ENCODE results near the gene CSNK1G2. TPM values are rescaled to one million over a fixed set of nuclear protein-coding genes. Genes with fewer than 3 reads are reported as not detected.

Gene CSNK1G2
- total RNA-seq, 1 donor from 2014 or later: 35.0 TPM

GRCh38 chr19:1944916-1945561 is 4.1 kb downstream of the CSNK1G2 start:
- no peak for DNase-seq

- no peak for DNase-seq
These were observed 4.9 kb downstream of the CSNK1G2 start for GRCh38 chr19:1945899-1946298.

DNA sequence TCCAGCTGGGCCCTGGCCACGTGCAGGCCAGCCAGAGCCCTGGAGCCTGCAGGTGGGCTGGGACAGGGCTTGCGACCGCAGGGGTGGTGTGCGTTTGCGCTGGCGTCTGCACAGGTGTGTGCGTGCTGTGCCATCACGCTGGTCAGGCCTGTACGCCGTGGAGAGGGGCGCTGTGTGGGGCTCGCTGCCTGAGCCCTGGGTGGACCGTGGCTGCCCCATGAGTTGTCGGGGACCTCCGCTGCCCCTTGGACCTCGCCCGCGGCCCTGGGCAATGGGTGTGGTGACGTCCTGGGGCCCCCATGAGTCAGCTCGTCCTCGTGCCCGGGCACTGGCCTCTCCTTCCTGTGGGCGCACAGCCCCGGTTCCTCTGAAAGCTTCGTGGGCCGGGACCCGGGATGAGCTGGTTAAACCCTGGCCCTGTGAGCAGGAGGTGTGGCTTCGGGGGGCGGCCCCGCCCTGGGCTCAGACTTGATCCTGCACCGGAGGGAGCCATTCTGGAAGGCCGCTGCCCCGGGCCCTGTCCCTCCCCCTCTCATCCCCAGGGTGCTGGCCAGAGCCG is 6.8 kb downstream of the CSNK1G2 start:
- no peak for DNase-seq

GRCh38 chr19:1949304-1950101 is 8.5 kb downstream of the CSNK1G2 start:
- no peak for DNase-seq

DNA sequence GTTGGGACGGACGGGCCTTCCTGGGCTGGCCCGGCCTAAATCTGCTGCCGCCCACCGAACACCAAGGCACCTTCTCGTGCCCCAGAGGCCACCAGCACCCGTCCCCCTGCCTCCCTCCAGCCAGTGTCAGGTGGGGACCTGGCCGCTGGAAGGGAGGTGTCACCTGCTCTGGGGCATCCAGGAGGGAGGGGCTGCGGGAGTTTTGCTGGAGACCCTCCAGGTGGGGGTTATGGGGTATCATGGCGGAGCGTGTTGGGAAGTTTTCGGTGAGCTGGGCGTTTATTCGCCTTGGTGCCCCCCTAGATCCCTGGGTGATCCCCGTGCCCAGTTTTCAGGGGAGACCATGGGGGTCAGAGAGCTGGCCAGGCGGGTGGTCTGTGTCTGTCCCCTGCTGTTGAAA is 9.7 kb downstream of the CSNK1G2 start:
- no peak for DNase-seq

DNA sequence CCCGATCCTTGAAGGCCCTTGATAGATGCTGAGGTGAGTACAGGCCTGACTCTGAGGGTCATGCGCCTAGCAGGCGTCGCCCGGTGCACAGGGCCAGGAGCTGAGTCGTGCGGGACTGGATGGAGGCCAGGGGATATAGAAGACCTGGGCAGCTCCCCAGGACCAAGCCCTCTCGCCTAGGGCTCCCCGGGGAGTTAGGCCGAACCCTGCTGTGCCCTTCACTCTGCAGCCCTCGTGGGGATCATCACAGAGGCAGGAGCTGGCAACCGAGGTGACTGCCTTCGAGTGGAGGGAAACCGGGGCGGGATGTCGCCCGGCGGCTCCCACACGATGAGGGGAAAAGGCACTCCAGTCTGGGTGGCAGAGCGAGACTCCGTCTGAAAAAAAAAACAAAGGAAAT is 11.7 kb downstream of the CSNK1G2 start:
- no peak for DNase-seq

DNA sequence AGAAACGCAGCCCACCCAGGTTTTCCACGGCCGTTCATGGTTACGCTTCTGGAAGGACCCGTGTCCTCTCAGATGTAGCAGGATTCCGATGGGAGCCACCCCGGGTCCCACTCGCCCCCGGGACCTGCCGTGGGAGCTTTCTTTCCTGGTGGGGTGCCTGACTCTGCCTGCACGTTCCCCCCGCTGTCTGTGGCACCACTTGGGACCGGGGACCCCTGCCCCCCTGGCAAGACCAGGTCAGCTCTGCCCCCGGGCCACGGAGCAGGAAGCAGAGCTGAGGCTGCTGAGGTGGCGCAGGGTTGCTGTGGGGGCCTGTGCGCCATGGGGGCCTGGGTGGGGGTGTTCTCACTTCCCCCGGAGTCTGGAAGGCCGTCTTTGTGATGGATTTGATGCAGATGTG is 12.1 kb downstream of the CSNK1G2 start:
- no peak for DNase-seq

GRCh38 chr19:1953441-1954094 is 12.6 kb downstream of the CSNK1G2 start:
- no peak for DNase-seq

- no peak for DNase-seq
These were observed 13.6 kb downstream of the CSNK1G2 start for GRCh38 chr19:1954532-1954933.

DNA sequence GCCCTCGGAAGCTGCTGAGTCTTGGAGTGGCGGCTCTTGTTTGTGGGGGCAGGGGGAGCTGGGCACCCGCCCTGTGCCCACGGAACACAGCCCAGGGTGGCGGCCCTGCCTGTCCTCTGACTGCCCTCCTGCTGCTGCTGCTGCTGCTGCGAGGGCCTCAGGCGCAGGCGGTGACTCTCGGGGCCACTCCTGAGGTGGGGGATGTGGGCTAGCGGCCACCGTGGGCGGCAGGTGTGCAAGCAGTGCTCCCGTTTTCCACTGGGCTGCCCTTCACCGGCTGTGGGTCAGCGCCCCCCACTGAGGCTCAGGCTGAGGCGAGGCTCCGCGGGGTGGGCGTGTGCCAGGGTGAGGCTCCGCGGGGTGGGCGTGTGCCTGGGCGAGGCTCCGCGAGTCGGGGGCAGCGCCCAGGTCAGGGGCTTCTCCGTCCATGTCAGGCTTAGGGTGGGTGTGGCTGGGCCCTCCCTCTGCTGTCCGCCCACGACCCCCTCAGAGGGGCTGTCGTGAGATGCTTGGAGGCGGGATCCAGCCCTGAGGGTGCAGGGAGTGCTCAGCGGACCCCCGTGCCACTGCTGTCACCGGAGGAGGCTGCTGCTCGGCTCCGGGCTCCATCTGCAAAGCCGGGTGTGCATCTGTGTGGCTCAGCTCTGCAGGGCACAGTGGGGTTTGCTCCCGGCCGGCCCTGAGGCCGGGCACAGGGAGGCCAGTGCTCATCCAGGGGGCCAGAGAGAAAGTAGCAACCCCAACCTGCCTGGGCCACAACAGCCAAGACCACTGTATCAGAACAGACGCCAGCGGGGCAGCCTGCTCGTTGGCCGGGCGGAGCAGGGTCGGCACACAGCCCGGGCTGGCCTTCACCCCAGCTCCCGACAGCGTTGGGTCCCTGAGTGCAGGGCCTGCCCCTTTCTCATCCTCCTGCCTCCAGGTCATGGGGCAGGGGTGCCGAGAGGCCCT is 14.5 kb downstream of the CSNK1G2 start:
- no peak for DNase-seq

DNA sequence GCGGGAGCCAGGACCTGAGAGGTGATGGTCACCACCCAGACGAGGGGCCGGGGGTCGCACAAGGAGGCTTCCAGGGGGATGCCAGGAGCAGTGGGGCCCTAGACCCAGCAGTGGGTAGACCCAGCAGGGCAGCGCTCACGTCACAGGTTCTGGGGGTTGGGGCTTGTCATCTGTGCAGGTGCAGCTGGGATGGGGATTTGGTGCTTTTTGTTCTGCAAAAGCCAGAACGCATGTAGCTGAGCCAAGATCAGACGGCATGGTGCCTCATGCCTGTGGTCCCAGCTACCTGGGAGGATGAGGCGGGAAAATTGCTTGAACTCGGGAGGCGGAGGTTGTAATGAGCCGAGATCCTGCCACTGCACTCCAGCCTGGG is 15.1 kb downstream of the CSNK1G2 start:
- DNase-seq: no peak

DNA sequence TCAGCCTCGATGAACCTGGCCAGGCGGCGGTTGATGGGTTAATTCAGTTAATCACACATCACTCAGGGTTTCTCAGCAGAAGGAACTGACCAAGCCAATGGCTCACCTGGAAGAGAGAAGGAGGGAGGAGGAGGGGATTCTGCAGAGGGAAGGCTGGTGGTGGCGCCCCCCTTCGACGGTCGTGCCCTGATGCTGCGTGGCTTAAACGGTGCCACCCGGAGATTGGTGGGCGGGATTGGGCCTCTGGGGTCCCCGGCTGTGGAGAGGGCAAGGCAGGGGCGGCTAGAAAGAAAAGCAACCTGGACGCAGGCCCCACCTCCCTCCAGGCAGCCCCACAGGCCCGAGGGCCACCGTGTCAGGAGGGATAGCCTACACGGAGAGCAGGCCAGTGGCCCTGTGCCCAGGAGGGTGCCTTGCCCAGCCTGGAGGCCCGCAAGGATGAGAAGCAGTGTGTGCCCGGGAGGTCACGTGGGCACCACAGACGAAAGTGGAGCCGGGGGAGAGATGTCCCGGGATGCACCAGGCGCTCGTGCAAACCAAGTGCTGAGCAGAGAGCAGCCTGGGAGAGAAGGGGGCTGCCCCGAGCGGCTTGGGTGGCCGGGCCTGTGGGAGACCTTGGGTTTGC is 16.0 kb downstream of the CSNK1G2 start:
- no peak for DNase-seq

- DNase-seq: no peak
These were observed 16.7 kb downstream of the CSNK1G2 start for GRCh38 chr19:1957562-1958248.

DNA sequence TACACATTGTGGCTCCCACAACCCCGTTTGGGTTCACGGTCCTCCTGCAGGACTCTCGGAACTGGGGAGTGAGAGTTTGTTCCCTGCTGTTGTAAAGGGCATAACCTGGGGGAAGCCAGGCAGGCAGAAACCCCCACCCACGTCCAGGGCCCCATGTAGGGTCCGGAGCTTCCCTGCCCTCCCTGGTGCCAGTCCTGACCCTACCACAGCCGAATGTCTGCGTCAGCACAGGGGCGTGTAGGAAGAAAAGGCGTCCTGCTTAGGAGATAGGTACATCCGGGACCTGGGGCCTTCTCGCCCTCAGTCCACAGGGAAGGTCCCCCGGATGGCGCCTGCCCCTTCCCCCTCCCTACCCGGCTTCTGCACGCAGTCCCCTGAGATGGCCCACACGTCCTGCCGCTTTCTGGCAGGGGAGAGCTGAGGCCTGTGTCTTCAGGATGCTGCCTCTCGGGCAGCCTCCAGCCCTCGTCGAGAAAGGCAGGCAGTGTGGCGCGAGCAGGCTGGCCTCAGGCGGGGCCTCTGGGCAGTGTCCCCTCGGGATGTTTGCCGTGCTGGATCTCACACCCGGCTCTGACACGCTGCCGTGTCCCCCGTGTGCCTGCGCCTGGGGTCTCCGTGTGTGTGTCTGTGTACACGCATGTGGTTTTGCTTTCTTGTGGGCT is 19.1 kb downstream of the CSNK1G2 start:
- no peak for DNase-seq

- DNase-seq: no peak
These were observed 20.3 kb downstream of the CSNK1G2 start for GRCh38 chr19:1961000-1961883.

GRCh38 chr19:1962674-1963073 is 21.7 kb downstream of the CSNK1G2 start:
- no peak for DNase-seq

DNA sequence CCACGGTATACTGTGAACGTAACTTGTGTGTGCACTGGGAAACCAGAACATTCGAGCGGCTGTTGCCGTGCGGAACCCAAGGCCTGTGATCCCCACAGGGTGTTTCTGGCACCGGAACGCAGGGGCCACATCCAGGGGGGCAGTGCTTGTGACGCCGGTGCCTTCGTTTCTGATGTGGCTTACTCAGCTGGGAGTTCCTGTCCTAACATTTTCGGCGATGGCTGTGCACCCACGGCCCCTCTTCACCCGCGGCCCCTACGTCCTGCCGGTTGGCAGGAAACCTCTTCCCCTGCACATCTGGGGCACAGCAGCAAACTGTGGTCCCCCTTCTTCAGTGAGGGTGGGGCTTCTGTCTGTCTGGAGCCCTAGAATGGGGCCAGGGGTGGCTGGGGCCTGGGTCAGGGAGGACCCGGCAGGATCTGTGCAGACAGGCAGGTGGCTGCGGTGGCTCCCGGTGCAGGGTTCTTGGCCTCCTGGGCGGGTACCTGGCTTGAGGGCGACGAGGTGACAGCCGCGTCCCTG is 26.2 kb downstream of the CSNK1G2 start:
- no peak for DNase-seq

- no peak for DNase-seq
These were observed 27.6 kb downstream of the CSNK1G2 start for GRCh38 chr19:1968279-1969175.
